Activated B cell treated with CpG ODN at 0.5 μM for 24 hours (primary cell): ENCODE data around the gene PDXP. TPM values are rescaled to one million over a fixed set of nuclear protein-coding genes. Genes with fewer than 3 reads are reported as not detected.

Source experiments
- ATAC-seq: fragments of 200-7000 bp; cut with Tn5 transposase; one replicate; pipeline ENCODE4 v1.10.0; 2021; ENCODE audit warnings: low read depth, mild to moderate bottlenecking, moderate library complexity
- CTCF ChIA-PET: fragments of 350-600 bp; sonication (Branson Sonifier 250); formaldehyde crosslinking; loops from one replicate; lab custom pipeline; 2021; ENCODE audit warnings: antibody characterized with exemption; lab: Charles Lee
- POLR2A ChIA-PET: fragments of 350-600 bp; sonication (Branson Sonifier 250); formaldehyde crosslinking; loops from one replicate; lab custom pipeline; 2021; ENCODE audit warnings: antibody characterized with exemption; lab: Charles Lee
- DNase-seq: peaks from one replicate; pipeline ENCODE4 v3.0.0; 2022
- H3K27ac Mint-ChIP-seq: one replicate; pipeline ENCODE4 v1.8.0; 2020; ENCODE audit warnings: mixed read lengths
- H3K27me3 Mint-ChIP-seq: one replicate; pipeline ENCODE4 v1.8.0; 2021; ENCODE audit warnings: mixed read lengths
- H3K36me3 Mint-ChIP-seq: one replicate; pipeline ENCODE4 v1.8.0; 2021; ENCODE audit warnings: low read depth, mixed read lengths
- H3K4me1 Mint-ChIP-seq: one replicate; pipeline ENCODE4 v1.8.0; 2021; ENCODE audit warnings: mixed read lengths
- H3K4me3 Mint-ChIP-seq: one replicate; pipeline ENCODE4 v1.8.0; 2020; ENCODE audit warnings: mild to moderate bottlenecking, mixed read lengths
- H3K9me3 Mint-ChIP-seq: one replicate; pipeline ENCODE4 v1.8.0; 2020; ENCODE audit warnings: mixed read lengths
- intact Hi-C: fragments of 100-400 bp; cut with micrococcal nuclease; formaldehyde crosslinking; loops from one replicate; pipeline ENCODE4 v1.15.1; 2024
- total RNA-seq: library from RNA; stranded (reverse); gene quantifications from 2 replicates; pipeline ENCODE4 v1.2.3, GENCODE V29; 2022
- TF ChIP-seq, protein P1 (sequence below): fragments of 200-600 bp; IDR thresholded peaks from one replicate; pipeline ENCODE4 v1.8.0; 2022; ENCODE audit warnings: antibody characterized with exemption, mild to moderate bottlenecking

Gene PDXP
- total RNA-seq, 1 donor from 2014 or later, result 22.6 TPM

GRCh38 chr22:37697538-37697835, 39.0 kb downstream of the PDXP start:
- ATAC-seq (no peak), DNase-seq (no peak)
- POLR2A ChIA-PET, result interaction anchor here (0.6 kb wide), 1 partner anchor 71 kb away, joined by 3 read pairs; no protein-coding TSS in a partner anchor
- intact Hi-C loops, result no loop called here
- Mint-ChIP-seq H3K27ac (no peak overlapping the region), H3K36me3 (peaks cover 20% of the 10 kb centered on the region), H3K4me3 (no peak overlapping the region), H3K4me1 (peaks cover 15% of the 10 kb centered on the region), H3K9me3 (no peaks in the 10 kb centered on the region), H3K27me3 (no peaks in the 10 kb centered on the region)
- TF ChIP-seq, protein P1, sequence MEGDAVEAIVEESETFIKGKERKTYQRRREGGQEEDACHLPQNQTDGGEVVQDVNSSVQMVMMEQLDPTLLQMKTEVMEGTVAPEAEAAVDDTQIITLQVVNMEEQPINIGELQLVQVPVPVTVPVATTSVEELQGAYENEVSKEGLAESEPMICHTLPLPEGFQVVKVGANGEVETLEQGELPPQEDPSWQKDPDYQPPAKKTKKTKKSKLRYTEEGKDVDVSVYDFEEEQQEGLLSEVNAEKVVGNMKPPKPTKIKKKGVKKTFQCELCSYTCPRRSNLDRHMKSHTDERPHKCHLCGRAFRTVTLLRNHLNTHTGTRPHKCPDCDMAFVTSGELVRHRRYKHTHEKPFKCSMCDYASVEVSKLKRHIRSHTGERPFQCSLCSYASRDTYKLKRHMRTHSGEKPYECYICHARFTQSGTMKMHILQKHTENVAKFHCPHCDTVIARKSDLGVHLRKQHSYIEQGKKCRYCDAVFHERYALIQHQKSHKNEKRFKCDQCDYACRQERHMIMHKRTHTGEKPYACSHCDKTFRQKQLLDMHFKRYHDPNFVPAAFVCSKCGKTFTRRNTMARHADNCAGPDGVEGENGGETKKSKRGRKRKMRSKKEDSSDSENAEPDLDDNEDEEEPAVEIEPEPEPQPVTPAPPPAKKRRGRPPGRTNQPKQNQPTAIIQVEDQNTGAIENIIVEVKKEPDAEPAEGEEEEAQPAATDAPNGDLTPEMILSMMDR, result no peak
- CTCF ChIA-PET, result interaction anchor here (0.7 kb wide), 1 partner anchor 16 kb away, joined by 3 read pairs; no protein-coding TSS in a partner anchor

DNA sequence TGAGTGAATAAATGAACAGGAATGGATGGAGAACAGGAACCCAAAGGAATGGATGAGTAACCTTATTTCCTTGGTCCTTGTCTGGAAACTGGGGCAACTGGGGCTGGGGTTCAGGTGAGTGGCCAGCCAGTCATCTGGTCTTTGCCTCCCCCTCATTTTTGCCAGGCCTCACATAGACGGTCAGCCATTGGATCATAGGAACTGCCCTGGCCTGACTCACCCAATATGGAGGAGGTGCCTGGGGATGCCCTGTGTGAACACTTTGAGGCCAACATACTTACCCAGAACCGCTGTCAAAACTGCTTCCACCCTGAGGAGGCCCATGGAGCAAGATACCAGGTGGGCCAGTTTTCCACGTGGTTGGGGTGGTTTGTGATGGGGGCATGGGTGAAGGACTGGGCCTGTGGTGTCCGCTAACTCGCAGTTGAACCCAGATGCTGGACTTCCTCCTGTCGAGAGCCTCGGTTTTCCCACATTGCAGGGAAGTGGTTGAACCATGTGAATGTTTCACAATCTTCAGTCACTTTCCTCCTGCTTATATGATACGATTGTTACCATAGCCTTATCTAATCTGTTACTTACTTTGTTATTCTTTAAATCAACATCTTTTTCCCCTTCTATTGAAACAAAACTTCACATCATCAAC, 42.7 kb downstream of the PDXP start:
- ChIA-PET CTCF (no interaction called here), POLR2A (no interaction called here)
- Mint-ChIP-seq H3K4me3 (no peak overlapping the region), H3K27me3 (no peaks in the 10 kb centered on the region), H3K36me3 (peaks cover 2% of the 10 kb centered on the region), H3K9me3 (no peaks in the 10 kb centered on the region), H3K27ac (no peak overlapping the region), H3K4me1 (peaks cover 9% of the 10 kb centered on the region)
- intact Hi-C loops, result no loop called here
- DNase-seq, result no peak
- TF ChIP-seq, protein P1, result no peak
- ATAC-seq, result no peak

DNA sequence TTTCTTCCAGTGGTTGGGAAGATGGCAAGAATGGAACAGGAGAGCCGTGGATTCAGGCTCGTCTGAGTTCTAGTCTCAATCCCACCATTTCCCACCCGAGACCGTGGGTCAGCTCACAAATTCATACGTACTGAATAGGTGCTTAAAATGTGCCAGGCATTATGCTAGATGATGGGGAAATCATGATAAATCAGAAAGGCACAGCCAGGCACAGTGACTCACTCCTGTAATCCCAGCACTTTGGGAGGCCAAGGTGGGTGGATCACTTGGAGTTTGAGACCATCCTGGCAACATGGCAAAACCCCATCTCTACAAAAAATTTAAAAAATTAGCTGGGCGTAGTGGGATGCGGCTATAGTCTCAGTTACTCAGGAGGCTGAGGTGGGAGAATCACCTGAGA, 45.4 kb downstream of the PDXP start:
- TF ChIP-seq, protein P1, result no peak
- ChIA-PET POLR2A (no interaction called here), CTCF (no interaction called here)
- Mint-ChIP-seq H3K36me3 (peaks cover 2% of the 10 kb centered on the region), H3K9me3 (no peaks in the 10 kb centered on the region), H3K4me1 (no peaks in the 10 kb centered on the region), H3K27me3 (no peaks in the 10 kb centered on the region), H3K27ac (no peak overlapping the region), H3K4me3 (no peak overlapping the region)
- no peak for DNase-seq
- ATAC-seq, result no peak
- intact Hi-C loops, result no loop called here

DNA sequence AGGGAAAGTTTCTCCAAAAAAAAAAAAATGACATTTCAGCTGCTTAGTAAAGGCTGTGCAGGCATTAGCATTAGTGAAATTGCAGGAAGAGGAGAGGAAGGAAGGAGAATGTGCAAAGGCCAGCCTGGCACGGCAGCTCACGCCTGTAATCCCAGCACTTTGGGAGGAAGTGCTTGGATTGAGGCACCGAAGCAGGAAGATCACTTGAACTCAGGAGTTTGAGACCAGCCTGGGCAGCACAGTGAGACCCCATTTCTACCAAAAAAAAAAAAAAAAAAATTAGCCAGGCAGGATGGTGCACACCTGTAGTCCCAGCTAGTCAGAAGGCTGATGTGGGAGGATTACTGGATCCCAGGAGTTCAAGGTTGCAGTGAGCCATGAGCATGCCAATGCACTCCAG, 46.1 kb downstream of the PDXP start:
- no peak for ATAC-seq
- ChIA-PET POLR2A (no interaction called here), CTCF (no interaction called here)
- intact Hi-C loops, result no loop called here
- no peaks in the 10 kb centered on the region for H3K4me1 Mint-ChIP-seq
- H3K36me3 Mint-ChIP-seq, result peaks cover 2% of the 10 kb centered on the region
- H3K4me3 Mint-ChIP-seq, result no peak overlapping the region
- no peak for DNase-seq
- no peak overlapping the region for H3K27ac Mint-ChIP-seq
- TF ChIP-seq, protein P1, result no peak
- H3K27me3 Mint-ChIP-seq, result no peaks in the 10 kb centered on the region
- no peaks in the 10 kb centered on the region for H3K9me3 Mint-ChIP-seq

- H3K27ac Mint-ChIP-seq, result no peak overlapping the region
- TF ChIP-seq, protein P1, result no peak
- ATAC-seq (no peak), DNase-seq (no peak)
- H3K4me1 Mint-ChIP-seq, result no peaks in the 10 kb centered on the region
- ChIA-PET CTCF (no interaction called here), POLR2A (no interaction called here)
- no peaks in the 10 kb centered on the region for H3K9me3 Mint-ChIP-seq
- H3K36me3 Mint-ChIP-seq, result peaks cover 2% of the 10 kb centered on the region
- no peaks in the 10 kb centered on the region for H3K27me3 Mint-ChIP-seq
- H3K4me3 Mint-ChIP-seq, result no peak overlapping the region
- intact Hi-C loops, result no loop called here
Observed at GRCh38 chr22:37705205-37705604, 46.7 kb downstream of the PDXP start.
